Ovary (tissue), 3 donors: ENCODE measurements around the gene CA5B.

Experiments used
- EP300 ChIP-seq: sonication (generic); formaldehyde crosslinking; IDR thresholded peaks from one replicate; pipeline ENCODE4 v1.6.1; 2017; ENCODE audit warnings: antibody characterized with exemption
- POLR2A ChIP-seq: fragments of 450-650 bp; IDR thresholded peaks from one replicate; pipeline ENCODE4 v1.6.1; 2017; ENCODE audit warnings: antibody characterized with exemption, mild to moderate bottlenecking, moderate library complexity
- TF ChIP-seq, protein P1 (sequence below), 3 donors: fragments of 450-650 bp in 2 of 3; fragments of 200-600 bp in 1 of 3; IDR thresholded peaks; one replicate each; pipeline versions ENCODE4 v1.5.1 to v1.8.0; 2016 to 2022; ENCODE audit warnings: antibody characterized with exemption in 3 of 3, mild to moderate bottlenecking in 1 of 3
- donor health status: DM: no; HTN: no; CAD: no.

DNA sequence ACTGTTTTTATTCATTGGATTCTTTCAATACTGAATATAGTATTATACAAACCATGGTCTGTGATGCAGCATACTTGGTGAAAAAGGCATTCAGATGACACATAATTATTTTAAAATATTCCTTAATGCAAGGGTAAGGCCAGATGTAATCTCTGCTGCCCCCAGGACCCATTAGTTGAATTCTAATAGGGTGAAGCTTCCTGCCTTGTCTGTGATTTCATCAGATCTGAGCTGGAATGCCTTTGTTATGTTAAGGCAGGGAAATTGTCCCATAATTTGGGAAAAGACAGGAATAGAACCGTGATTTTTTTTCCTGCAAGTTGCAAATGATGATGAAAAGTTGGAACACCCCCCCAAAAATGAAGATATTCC is 78.4 kb downstream of the CA5B start:
- TF ChIP-seq POLR2A (no peak), EP300 (no peak)
- TF ChIP-seq, protein P1, sequence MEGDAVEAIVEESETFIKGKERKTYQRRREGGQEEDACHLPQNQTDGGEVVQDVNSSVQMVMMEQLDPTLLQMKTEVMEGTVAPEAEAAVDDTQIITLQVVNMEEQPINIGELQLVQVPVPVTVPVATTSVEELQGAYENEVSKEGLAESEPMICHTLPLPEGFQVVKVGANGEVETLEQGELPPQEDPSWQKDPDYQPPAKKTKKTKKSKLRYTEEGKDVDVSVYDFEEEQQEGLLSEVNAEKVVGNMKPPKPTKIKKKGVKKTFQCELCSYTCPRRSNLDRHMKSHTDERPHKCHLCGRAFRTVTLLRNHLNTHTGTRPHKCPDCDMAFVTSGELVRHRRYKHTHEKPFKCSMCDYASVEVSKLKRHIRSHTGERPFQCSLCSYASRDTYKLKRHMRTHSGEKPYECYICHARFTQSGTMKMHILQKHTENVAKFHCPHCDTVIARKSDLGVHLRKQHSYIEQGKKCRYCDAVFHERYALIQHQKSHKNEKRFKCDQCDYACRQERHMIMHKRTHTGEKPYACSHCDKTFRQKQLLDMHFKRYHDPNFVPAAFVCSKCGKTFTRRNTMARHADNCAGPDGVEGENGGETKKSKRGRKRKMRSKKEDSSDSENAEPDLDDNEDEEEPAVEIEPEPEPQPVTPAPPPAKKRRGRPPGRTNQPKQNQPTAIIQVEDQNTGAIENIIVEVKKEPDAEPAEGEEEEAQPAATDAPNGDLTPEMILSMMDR (IDR thresholded peaks at IDR 0.05), result no peak
